Endothelial cell of umbilical vein (primary cell): ENCODE results near the gene ANXA4.

Experiments used
- CTCF ChIP-seq, 2 donors: IDR thresholded peaks; 1 replicate in 1 of 2; 2 replicates in 1 of 2; pipeline ENCODE4 v1.5.1; 2011; ENCODE audit warnings: low read length in 2 of 2, mild to moderate bottlenecking in 2 of 2, moderate library complexity in 2 of 2, control low read depth in 1 of 2, inconsistent platforms in 1 of 2, low read depth in 1 of 2; ENCODE audit not compliant: insufficient read depth in 1 of 2; ENCODE audit errors: extremely low read depth in 1 of 2
- EZH2 ChIP-seq: IDR thresholded peaks from 2 replicates; pipeline ENCODE4 v1.6.1; 2012; ENCODE audit warnings: borderline replicate concordance, low read depth, mild to moderate bottlenecking, moderate library complexity, low read length, inconsistent platforms; ENCODE audit not compliant: severe bottlenecking
- FOS ChIP-seq: IDR thresholded peaks from 2 replicates; pipeline ENCODE4 v1.6.1; 2011; ENCODE audit warnings: mild to moderate bottlenecking, low read length, moderate library complexity, borderline replicate concordance; ENCODE audit not compliant: insufficient read depth
- JUN ChIP-seq: IDR thresholded peaks from 2 replicates; pipeline ENCODE4 v1.6.1; 2011; ENCODE audit warnings: borderline replicate concordance, low read depth; ENCODE audit not compliant: insufficient read length, insufficient read depth
- MAX ChIP-seq: IDR thresholded peaks from 2 replicates; pipeline ENCODE4 v1.6.1; 2011; ENCODE audit not compliant: insufficient read depth, insufficient read length
- MYC ChIP-seq: IDR thresholded peaks from one replicate; pipeline ENCODE4 v1.6.1; 2011; ENCODE audit warnings: mild to moderate bottlenecking, low read depth, low read length
- POLR2A ChIP-seq: IDR thresholded peaks from 2 replicates; pipeline ENCODE4 v1.6.1; 2012; ENCODE audit warnings: low read depth, mild to moderate bottlenecking, control low read depth, low read length
- POLR2AphosphoS5 ChIP-seq: IDR thresholded peaks from 2 replicates; pipeline ENCODE4 v1.6.1; 2012; ENCODE audit warnings: low read depth, mild to moderate bottlenecking, control low read depth, low read length, moderate library complexity; ENCODE audit not compliant: insufficient read depth

GRCh38 chr2:69695850-69696216 is 46.1 kb upstream of the ANXA4 start:
- TF ChIP-seq JUN (no peak), CTCF (IDR thresholded peaks at IDR 0.05; ENCODE audit: extremely low read depth in 1 of 2, insufficient read depth in 1 of 2, low read depth in 1 of 2, low read length in 2 of 2) (no peak), POLR2AphosphoS5 (no peak), MAX (no peak), POLR2A (no peak), EZH2 (no peak), FOS (no peak), MYC (no peak)
